Heart left ventricle (tissue), 16 donors: ENCODE data around the gene ANKRD34C. TPM values are rescaled to one million over a fixed set of nuclear protein-coding genes. Genes with fewer than 3 reads are reported as not detected.

Experiments
- ATAC-seq, 4 donors: fragments of 200-7000 bp; cut with Tn5 transposase; one replicate each; pipeline ENCODE4 v1.9.1; 2020 to 2022; ENCODE audit warnings: moderate library complexity in 4 of 4, mild to moderate bottlenecking in 3 of 4, moderate number of reproducible peaks in 1 of 4
- DNase-seq, 5 donors: peaks; one replicate each; pipeline ENCODE4 v3.0.0-alpha.2; 2020
- H3K27ac ChIP-seq, 12 donors: fragments of 200-600 bp; sonication (generic) in 4 of 12; one replicate each; pipeline versions ENCODE4 v1.5.0 to v1.8.0; 2016 to 2022; ENCODE audit warnings: mild to moderate bottlenecking in 2 of 12
- H3K27me3 ChIP-seq, 9 donors: fragments of 200-600 bp; sonication (generic) in 2 of 9; one replicate each; pipeline versions ENCODE4 v1.5.1 to v1.8.0; 2016 to 2022; ENCODE audit warnings: mild to moderate bottlenecking in 3 of 9
- H3K36me3 ChIP-seq, 9 donors: fragments of 200-600 bp; sonication (generic) in 2 of 9; one replicate each; pipeline versions ENCODE4 v1.5.0 to v1.8.0; 2018 to 2022; ENCODE audit warnings: mild to moderate bottlenecking in 2 of 9
- H3K4me1 ChIP-seq, 12 donors: fragments of 200-600 bp; sonication (generic) in 4 of 12; one replicate each; pipeline versions ENCODE4 v1.5.0 to v1.8.0; 2016 to 2022; ENCODE audit warnings: mild to moderate bottlenecking in 3 of 12
- H3K4me3 ChIP-seq, 12 donors: fragments of 200-600 bp; sonication (generic) in 4 of 12; one replicate each; pipeline versions ENCODE4 v1.5.0 to v1.8.0; 2017 to 2022; ENCODE audit warnings: mild to moderate bottlenecking in 9 of 12, moderate library complexity in 4 of 12
- H3K9me3 ChIP-seq, 12 donors: fragments of 200-600 bp; sonication (generic) in 4 of 12; one replicate each; pipeline versions ENCODE4 v1.5.0 to v1.8.0; 2016 to 2022; ENCODE audit warnings: mild to moderate bottlenecking in 1 of 12
- POLR2A ChIP-seq, 2 donors: fragments of 450-650 bp; IDR thresholded peaks; one replicate each; pipeline ENCODE4 v1.6.1; 2017; ENCODE audit warnings: antibody characterized with exemption in 2 of 2, mild to moderate bottlenecking in 2 of 2, moderate library complexity in 2 of 2
- WGBS, 4 donors: extraction: QIAGEN DNeasy Blood & Tissue Kit in 2 of 4; methylation state at CpG; one replicate each; pipeline versions ENCODE4 v1.1.5 to v1.1.7; 2013 to 2018; 5-methylcytosine and 5-hydroxymethylcytosine counted together
- intact Hi-C, 10 donors: fragments of 100-400 bp; cut with DNase I; formaldehyde crosslinking; loops; one replicate each; pipeline versions ENCODE4 v1.11.1 to v1.14.2; 2022
- long read RNA-seq, 3 donors: library from polyadenylated mRNA; unstranded; transcript quantifications; one replicate each; pipeline ENCODE4 v2.0.0, GENCODE V29; 2020 to 2021
- polyA plus RNA-seq, 2 donors: library from polyadenylated mRNA; stranded (reverse); fragments of 200-250 nt; gene quantifications; one replicate each; pipeline ENCODE4 v1.2.3, GENCODE V29; 2013
- total RNA-seq, 9 donors: library from RNA; depleted of rRNA in 2 of 9; stranded (reverse); fragments of >200 nt in 2 of 9; fragmentation: NEBNext Ultra II Directional in 3 of 9; extraction: Animal tissue kit (Norgen Biotek cat#: 25700) in 3 of 9; gene quantifications; one replicate each; pipeline versions ENCODE4 v1.1.0 to v1.2.4, GENCODE V29; 2016 to 2023
- TF ChIP-seq, protein P1 (sequence below), 12 donors: fragments of 200-600 bp; sonication (generic) in 4 of 12; IDR thresholded peaks; one replicate each; pipeline versions ENCODE4 v1.5.0 to v1.8.0; 2018 to 2022; ENCODE audit warnings: antibody characterized with exemption in 12 of 12, mild to moderate bottlenecking in 5 of 12
- donor health status: ischemic (EF 13 %, LVEDD 7.1; RV severe dilation, severe dysfunction).
- donor health status: healthy with polysubstance abuse.
- donor health status: DM: no; HTN: yes; CAD: no.
- donor health status: DM: no; HTN: no; CAD: no.
- donor health status: ischemic (EF 25% LVEDD 6.9; RV normal size, moderate dysfunction).
- donor health status: ischemic (EF 25% LVEDD 5.7; RV mildly dilated, moderate dysfunction).
- donor health status: healthy.
- donor health status: DM: yes; HTN: yes; CAD: no.
- donor health status: ischemic (EF 35%, LVEDD 5.7; RV mildly dilated, moderate dysfunction).
- donor health status: nonischemic (EF 11% LVEDD 7.7; RV severe dilation, severe dysfunction).
- donor health status: DM: yes; HTN: yes; CAD: no.
- donor health status: PGD.
- donor health status: ischemic (EF 29% LVEDD 5.4; RV normal size, mild dysfunction).
- donor health status: nonischemic (EF 23%, LVEDD 6.1; RV moderate dilation, normal function).

The ANKRD34C gene
- 1 to 10 TPM in 2 of 9 donors, under 1 TPM in 7; 0.09 to 2.0 (median 0.47) TPM for total RNA-seq
- polyA plus RNA-seq, result under 1 TPM in 1 of 2 donors, not detected in 1; 0.15 TPM
- long read RNA-seq, donor 1, result 0 reads
- long read RNA-seq, donor 2, result 0 reads
- long read RNA-seq, donor 3, result 0 reads

DNA sequence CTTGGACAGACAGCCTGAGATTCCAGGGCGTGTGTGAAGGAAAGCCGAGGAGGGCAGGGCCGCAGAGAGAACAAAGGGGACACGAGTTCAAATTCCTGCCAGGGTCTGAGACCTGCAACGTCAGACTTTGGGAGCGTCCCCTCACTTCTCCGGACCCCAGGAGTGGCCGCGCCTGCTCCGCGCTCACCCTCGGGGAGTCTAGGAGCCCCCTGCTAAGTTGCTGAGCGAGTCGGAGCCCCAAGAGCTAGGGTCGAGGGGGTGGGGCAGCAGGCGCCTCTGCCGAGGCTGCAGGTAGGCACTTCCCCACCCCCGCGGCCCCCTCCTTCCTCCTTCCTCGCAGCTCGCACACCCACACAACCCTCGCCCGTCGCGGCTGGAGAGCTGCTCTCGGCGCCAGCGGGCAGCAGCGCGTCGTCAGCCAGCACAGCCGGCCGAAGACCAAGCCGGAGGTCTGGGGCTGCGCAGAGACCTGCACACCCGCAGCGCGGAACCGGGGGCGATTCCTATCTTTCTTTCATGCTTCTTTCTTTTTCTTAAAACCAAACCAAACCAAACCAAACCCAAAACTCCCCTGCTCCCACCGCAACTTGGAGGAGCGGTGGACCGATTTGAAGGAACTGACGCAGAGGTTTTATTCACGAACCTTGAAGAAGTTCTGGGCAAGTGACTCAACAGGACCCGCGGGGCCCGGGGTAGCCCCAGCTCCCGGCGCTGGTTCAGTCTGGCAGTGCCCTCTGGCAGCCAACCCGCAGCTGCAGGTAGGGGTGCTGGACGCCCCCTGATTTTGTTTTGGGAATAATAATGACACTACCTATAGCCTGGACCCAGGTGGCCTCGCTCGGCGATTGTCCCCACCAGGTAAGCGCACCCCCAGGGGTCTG is at the start of gene ANKRD34C:
TSS of gene ANKRD34C (plus strand) at position 352 of the 881 bp plus-strand sequence. CDS start 10,563 bp downstream, outside the sequence.
- H3K4me3 ChIP-seq, result no peak within 1 kb of the TSS
- intact Hi-C loops, result no loop called here
- H3K4me1 ChIP-seq, result peaks cover 0 to 7% (median 0%) of the 10 kb centered on the region in 12 donors
- peak in 1 of 4 donors; percentile 34 for ATAC-seq
- TF ChIP-seq, protein P1, sequence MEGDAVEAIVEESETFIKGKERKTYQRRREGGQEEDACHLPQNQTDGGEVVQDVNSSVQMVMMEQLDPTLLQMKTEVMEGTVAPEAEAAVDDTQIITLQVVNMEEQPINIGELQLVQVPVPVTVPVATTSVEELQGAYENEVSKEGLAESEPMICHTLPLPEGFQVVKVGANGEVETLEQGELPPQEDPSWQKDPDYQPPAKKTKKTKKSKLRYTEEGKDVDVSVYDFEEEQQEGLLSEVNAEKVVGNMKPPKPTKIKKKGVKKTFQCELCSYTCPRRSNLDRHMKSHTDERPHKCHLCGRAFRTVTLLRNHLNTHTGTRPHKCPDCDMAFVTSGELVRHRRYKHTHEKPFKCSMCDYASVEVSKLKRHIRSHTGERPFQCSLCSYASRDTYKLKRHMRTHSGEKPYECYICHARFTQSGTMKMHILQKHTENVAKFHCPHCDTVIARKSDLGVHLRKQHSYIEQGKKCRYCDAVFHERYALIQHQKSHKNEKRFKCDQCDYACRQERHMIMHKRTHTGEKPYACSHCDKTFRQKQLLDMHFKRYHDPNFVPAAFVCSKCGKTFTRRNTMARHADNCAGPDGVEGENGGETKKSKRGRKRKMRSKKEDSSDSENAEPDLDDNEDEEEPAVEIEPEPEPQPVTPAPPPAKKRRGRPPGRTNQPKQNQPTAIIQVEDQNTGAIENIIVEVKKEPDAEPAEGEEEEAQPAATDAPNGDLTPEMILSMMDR (IDR thresholded peaks at IDR 0.05), result no peak
- TF ChIP-seq POLR2A (IDR thresholded peaks at IDR 0.05), result no peak
- 7 to 12% (median 9%) methylated on average over 40 to 56 of the region's 56 CpGs for WGBS, 4 donors
- H3K27ac ChIP-seq, result no peak within 1 kb of the TSS
- H3K9me3 ChIP-seq, result peaks cover 0 to 4% (median 0%) of the 10 kb centered on the region in 12 donors
- peaks cover 8 to 74% (median 36%) of the 10 kb centered on the region in 9 donors for H3K27me3 ChIP-seq
- peak in 1 of 5 donors; percentile 58 for DNase-seq
- H3K36me3 ChIP-seq, result no peaks in the 10 kb centered on the region

DNA sequence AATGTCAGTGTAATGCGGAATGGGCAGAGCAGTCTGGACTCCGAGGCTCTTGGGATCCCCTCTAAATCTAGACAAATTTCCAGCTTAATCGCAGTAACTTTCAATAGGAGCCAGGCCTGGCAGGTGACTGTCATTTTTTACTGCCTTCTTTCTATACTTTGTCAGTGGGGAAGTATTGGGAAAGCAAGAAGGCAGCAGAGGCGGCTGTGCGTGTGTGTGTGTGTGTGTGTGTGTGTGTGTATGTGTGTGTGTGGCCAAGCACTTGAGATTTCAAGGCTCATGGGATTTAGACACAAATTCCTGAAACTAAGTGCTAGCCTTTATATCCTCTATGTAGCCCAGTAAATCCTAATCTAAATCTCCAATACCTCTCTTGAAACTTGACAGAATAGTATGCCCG is 49.3 kb upstream of the ANKRD34C start:
- intact Hi-C loops, result loop anchor here in 1 of 10 donors (10.0 kb wide), 1 partner anchor 62 kb away; no protein-coding TSS in a partner anchor
- WGBS, 4 donors, result 79 to 85% (median 81%) methylated on average over 6 of the region's 6 CpGs
- TF ChIP-seq, protein P1 (IDR thresholded peaks at IDR 0.05), result no peak
- no peak for TF ChIP-seq POLR2A (IDR thresholded peaks at IDR 0.05)
- Histone ChIP-seq H3K27ac (no peak overlapping the region), H3K27me3 (no peaks in the 10 kb centered on the region), H3K4me3 (no peak overlapping the region), H3K4me1 (no peaks in the 10 kb centered on the region), H3K9me3 (peaks cover 0 to 21% (median 12%) of the 10 kb centered on the region in 12 donors), H3K36me3 (no peaks in the 10 kb centered on the region)
- no peak for DNase-seq
- no peak for ATAC-seq

DNA sequence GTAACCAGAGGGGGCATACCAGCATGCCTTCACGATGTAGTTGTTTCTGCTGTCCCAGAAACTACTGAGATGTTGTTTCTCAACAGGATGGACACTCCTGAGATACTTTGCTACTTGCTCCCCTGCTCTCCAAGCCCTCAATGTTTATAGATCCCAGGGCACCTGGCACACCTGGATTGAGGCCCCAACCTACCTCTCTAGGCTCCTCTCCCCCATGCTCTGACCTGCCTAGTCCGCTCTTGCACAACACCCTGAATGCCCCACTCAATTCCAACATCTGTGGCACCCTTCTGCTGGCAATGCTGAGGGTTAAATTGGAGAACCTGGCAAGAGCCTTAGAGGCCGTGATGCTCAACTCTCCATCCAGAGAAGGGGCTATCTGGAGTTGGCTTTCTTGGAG is 42.5 kb upstream of the ANKRD34C start:
- intact Hi-C loops, result no loop called here
- Histone ChIP-seq H3K27ac (no peak overlapping the region), H3K27me3 (no peaks in the 10 kb centered on the region), H3K9me3 (no peaks in the 10 kb centered on the region), H3K4me1 (peaks cover 0 to 21% (median 2%) of the 10 kb centered on the region in 12 donors), H3K4me3 (no peak overlapping the region), H3K36me3 (no peaks in the 10 kb centered on the region)
- DNase-seq (no peak), ATAC-seq (no peak)
- WGBS, 4 donors, result 71 to 84% (median 76%) methylated on average over 3 of the region's 3 CpGs
- TF ChIP-seq POLR2A (IDR thresholded peaks at IDR 0.05), result no peak
- TF ChIP-seq, protein P1 (IDR thresholded peaks at IDR 0.05), result no peak

DNA sequence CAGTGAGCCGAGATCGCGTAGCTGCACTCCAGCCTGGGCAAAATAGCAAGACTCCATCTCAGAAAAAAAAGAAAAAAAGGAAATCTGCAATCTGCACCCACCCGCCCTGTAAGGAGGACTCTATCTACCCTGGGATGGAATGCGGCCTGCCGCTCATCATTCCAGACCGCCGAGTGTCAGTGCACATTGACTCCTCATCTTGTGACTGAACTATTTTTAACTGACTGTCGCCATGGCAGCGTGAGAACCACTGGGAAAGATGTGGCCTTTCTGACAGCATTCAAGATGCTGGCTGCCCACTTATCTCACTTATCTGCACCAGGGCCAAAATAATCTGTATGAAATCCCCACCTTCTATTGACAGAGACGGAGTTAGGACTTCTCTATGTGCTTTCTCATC is 38.8 kb upstream of the ANKRD34C start:
- TF ChIP-seq, protein P1 (IDR thresholded peaks at IDR 0.05), result no peak
- no peak for TF ChIP-seq POLR2A (IDR thresholded peaks at IDR 0.05)
- WGBS, 4 donors, result 23 to 41% (median 32%) methylated on average over 11 of the region's 11 CpGs
- H3K27me3 ChIP-seq, result no peaks in the 10 kb centered on the region
- no peaks in the 10 kb centered on the region for H3K36me3 ChIP-seq
- H3K4me3 ChIP-seq, result no peak overlapping the region
- ATAC-seq (peak; percentile 85 to 96 (median 90)), DNase-seq (peak in 4 of 5 donors; percentile 59 to 78 (median 68))
- no peaks in the 10 kb centered on the region for H3K9me3 ChIP-seq
- intact Hi-C loops, result no loop called here
- H3K27ac ChIP-seq, result peak overlapping the region in 2 of 12 donors; percentile 44 to 64
- H3K4me1 ChIP-seq, result peaks cover 0 to 21% (median 2%) of the 10 kb centered on the region in 12 donors
